Measurements from ENCODE around the gene RAD51B.

- TF ChIP-seq CTCF (IDR thresholded peaks at IDR 0.05; ENCODE audit: low read length) (no peak), EZH2 (optimal IDR thresholded peaks at IDR 0.05; ENCODE audit: low read depth, low read length) (no peak), EZH2phosphoT487 (IDR thresholded peaks at IDR 0.05; ENCODE audit: low read length) (no peak)
Observed at GRCh38 chr14:68088451-68088854, 268.9 kb downstream of the RAD51B start.
